Measurements from ENCODE around the gene DHX35. TPM values are rescaled to one million over a fixed set of nuclear protein-coding genes. Genes with fewer than 3 reads are reported as not detected.

Gene DHX35
- total RNA-seq, 2 experiments from 2014 or later: 16.9 to 17.0 TPM

DNA sequence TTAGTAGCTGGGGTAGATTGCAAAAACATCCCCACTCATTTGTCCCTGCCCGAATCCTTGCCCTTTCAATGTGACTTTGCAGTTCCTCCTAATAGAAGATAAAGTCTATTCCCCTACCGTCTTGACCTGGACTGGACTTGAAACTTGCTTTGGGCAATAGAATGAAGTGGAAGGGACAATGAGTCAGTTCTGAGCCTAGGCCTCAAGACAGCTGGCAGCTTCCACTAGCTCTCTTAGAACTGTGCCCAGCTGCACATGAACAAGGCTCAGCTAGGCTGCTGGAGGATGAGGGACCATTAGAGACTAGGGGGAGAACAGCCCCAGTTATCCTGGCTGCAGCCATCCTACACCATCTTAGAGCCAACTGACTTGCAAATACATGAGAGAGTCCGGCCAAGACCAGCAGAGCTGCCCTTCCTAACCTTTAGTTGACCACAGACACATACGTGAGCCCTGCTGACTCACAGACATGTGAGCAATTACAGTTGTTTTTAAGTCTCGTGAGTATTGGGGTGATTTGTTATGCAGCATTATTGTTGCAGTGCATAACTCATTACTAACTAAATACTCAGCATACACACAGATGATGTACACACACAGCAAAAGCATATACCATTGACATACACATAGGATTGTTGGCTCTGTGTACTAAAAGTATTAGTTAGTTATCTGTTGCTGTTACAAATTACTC lies 105.5 kb downstream of the DHX35 start:
- no peaks in the 10 kb centered on the region for H3K36me3 Mint-ChIP-seq

DNA sequence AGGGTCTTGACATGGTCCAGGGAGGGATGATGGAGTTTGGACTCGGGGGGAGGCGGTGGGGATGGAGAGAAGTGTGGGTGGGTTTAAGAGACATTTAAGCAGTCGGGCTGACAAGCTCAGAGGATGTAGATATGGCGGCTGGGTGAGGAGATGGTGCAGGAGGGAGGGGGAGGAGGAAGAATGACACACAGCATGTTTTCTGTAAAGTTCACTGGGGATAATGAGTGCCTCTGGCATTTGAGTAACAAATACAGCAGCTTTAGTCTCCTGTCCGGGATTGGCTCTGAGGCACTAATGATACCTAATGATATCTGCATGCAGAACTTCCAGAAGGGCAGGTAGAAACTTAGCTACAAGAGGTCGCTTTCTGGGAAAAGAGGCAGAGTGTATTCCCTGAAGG lies 107.8 kb downstream of the DHX35 start:
- Mint-ChIP-seq H3K27ac (no peak overlapping the region), H3K27me3 (peaks cover 18% of the 10 kb centered on the region), H3K4me3 (no peak overlapping the region), H3K4me1 (no peaks in the 10 kb centered on the region), H3K9me3 (peaks cover 3% of the 10 kb centered on the region), H3K36me3 (no peaks in the 10 kb centered on the region)
- no peak for DNase-seq

More for the DNA sequence above, 105.5 kb downstream of the DHX35 start:
- no peak for DNase-seq
- peaks cover 3% of the 10 kb centered on the region for H3K9me3 Mint-ChIP-seq
- H3K4me3 Mint-ChIP-seq: no peak overlapping the region
- no peaks in the 10 kb centered on the region for H3K4me1 Mint-ChIP-seq
- H3K27ac Mint-ChIP-seq: no peak overlapping the region
- peaks cover 14% of the 10 kb centered on the region for H3K27me3 Mint-ChIP-seq

DNA sequence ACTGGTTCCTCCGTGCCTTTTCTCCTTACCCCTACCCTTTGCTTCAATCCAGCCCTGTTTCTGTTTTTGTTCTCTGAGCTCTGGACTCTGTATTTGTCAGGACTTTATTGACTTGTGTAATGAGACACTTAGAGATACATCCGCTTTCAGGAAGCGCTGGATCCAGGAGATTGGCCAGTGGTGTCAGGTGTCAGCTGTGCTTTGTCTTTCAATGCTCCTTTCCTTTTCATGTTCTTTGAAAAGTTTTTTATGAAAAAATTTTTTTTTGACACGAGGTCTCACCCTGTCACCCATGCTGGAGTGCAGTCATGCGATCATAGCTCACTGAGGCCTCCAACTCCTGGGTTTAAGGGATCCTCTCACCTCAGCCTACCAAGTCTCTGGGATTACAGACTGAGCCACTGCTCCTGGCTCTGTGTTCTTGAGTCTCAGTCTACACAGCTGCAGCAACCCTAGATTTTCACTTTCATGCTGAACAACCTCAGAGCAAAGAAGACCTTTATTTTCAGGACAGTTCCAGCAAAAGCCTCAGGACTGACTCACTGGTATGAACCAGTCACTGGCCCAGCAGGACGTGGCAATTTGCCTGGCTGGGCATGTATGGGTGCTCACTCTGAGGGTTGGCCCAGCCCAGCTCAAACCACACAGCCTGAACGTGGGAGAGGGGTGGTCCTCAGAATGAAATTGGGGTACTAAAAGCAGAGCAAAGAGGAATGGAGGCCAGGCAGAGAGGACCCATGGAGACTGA lies 108.5 kb downstream of the DHX35 start:
- H3K27me3 Mint-ChIP-seq: peaks cover 18% of the 10 kb centered on the region
- no peak overlapping the region for H3K27ac Mint-ChIP-seq
- H3K4me1 Mint-ChIP-seq: no peaks in the 10 kb centered on the region
- no peak for DNase-seq
- no peak overlapping the region for H3K4me3 Mint-ChIP-seq
- peaks cover 3% of the 10 kb centered on the region for H3K9me3 Mint-ChIP-seq
- H3K36me3 Mint-ChIP-seq: no peaks in the 10 kb centered on the region

DNA sequence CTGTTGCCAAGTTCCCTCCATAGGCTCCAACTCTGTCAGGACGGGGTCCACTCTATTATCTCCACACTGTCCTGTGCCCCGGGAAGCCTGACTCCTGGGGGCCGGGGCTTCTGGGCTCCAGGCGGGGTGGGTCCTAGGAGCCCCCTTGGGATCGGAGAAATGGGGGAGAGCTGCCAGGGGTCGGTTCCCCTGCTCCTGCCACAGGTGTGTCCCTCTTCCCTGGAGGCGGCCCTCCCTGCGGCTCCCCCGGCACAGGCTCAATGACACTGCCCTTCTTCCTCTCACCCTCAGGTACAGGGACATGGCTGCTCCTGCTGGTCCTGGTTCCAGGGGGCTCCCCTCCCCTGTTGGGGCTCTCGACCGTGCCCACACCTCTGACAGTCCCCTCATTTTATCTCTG lies 110.0 kb downstream of the DHX35 start:
- no peak overlapping the region for H3K4me3 Mint-ChIP-seq
- H3K27ac Mint-ChIP-seq: no peak overlapping the region
- no peak for DNase-seq
- no peaks in the 10 kb centered on the region for H3K4me1 Mint-ChIP-seq
- H3K9me3 Mint-ChIP-seq: peaks cover 3% of the 10 kb centered on the region
- H3K27me3 Mint-ChIP-seq: peaks cover 22% of the 10 kb centered on the region
- no peaks in the 10 kb centered on the region for H3K36me3 Mint-ChIP-seq

DNA sequence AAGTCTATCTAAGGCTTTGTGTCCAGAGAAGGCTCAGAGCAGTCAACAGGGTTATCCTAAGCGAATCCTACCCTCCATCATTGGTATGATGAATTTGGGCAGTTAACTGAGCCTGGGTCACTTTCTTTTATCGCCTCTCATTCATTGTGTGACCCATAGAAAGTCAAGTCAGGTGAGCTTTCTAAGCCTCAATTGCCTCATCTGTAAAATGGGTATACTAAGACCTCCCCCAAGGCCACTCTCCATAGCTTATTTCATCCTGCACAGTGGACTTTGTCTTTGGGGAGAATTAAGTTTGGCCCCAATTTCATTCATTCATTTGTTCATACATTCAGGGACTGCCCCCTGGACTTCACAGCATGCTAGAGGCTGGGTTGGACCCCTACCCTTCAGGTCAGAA lies 110.5 kb downstream of the DHX35 start:
- DNase-seq: no peak
- H3K27me3 Mint-ChIP-seq: peaks cover 22% of the 10 kb centered on the region
- no peak overlapping the region for H3K27ac Mint-ChIP-seq
- H3K9me3 Mint-ChIP-seq: peaks cover 3% of the 10 kb centered on the region
- H3K4me3 Mint-ChIP-seq: no peak overlapping the region
- H3K36me3 Mint-ChIP-seq: no peaks in the 10 kb centered on the region
- no peaks in the 10 kb centered on the region for H3K4me1 Mint-ChIP-seq

DNA sequence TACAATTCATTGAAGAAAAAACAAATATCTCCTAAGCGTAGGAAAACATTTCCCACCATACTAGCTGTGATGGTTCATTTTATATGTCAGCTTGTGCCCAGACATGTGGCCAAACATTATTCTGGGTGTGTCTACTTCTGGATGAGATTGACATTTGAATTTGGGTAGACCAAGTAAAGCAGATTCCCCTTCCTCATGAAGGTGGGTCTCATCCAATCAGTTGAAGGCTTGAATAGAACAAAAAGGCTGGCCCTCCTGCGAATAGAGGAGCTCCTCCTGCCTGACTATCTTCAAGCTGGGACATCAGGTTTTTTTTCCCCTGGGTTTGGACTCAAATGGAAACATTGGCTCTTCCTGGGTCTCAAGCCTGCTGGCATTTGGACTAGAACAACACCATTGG lies 113.6 kb downstream of the DHX35 start:
- H3K27ac Mint-ChIP-seq: no peak overlapping the region
- DNase-seq: no peak
- no peaks in the 10 kb centered on the region for H3K9me3 Mint-ChIP-seq
- peaks cover 2% of the 10 kb centered on the region for H3K4me1 Mint-ChIP-seq
- H3K36me3 Mint-ChIP-seq: no peaks in the 10 kb centered on the region
- no peak overlapping the region for H3K4me3 Mint-ChIP-seq
- H3K27me3 Mint-ChIP-seq: peaks cover 24% of the 10 kb centered on the region

DNA sequence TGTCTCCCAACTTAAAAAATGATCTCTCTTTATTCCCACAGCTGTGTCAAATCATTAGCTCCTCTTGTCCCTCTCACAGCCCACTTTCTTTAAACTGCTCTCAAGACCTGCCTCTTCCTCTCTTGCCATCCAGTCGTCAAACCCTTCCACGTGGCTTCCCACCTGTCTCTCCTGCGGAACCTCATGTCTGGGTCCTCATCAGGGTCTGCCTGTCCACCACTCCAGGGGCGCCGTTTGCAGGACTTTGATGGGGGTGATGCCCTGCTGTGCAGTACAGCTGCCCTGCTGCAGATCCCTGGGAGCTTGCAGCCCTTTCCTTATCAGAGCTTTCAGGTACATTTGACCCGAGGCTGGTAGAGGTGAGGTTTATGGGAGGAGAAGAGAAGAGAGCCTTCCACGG lies 114.8 kb downstream of the DHX35 start:
- Mint-ChIP-seq H3K9me3 (no peaks in the 10 kb centered on the region), H3K27ac (no peak overlapping the region), H3K4me3 (no peak overlapping the region), H3K36me3 (no peaks in the 10 kb centered on the region), H3K4me1 (peaks cover 2% of the 10 kb centered on the region), H3K27me3 (peaks cover 33% of the 10 kb centered on the region)
- no peak for DNase-seq

DNA sequence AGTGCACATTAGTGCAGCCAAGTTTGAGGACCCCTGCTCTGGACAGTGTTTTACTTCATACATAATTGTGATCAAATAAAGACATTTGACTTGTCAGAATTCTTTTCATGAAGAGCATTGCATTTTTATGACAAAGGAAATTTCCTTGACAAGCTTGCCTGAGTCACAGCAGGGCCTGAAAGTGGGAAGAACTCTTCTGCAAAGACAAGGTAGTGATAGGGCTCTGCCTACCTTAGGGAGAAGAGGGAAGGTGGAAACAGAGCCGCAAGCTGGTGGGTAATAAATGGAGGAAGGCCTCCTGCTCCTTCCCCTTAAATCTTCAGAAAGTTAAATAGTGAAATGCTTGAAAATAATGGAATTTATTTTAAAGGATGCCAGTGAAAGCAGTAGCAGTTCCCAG lies 118.2 kb downstream of the DHX35 start:
- Mint-ChIP-seq H3K36me3 (no peaks in the 10 kb centered on the region), H3K4me3 (no peak overlapping the region), H3K27ac (no peak overlapping the region), H3K27me3 (peaks cover 34% of the 10 kb centered on the region), H3K9me3 (no peaks in the 10 kb centered on the region), H3K4me1 (peaks cover 2% of the 10 kb centered on the region)
- DNase-seq: no peak

DNA sequence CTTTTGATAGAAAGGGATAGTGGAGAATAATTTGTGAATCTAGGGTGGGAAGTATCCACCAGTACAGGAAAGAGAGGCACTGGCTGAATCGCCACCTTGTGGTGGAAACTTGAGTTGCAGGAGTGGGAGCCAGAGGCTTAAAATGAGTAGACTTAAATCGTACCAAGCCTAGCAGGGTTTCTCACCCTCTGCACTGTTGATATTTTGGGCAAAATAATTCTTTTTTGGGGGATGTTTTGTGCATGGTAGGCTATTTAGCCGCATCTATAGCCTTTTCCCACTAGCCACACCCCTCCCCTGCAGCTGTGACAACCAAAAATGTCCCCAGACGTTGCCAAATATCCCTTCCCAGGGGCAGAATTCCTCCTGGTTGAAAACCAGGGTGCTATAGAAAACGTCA lies 119.1 kb downstream of the DHX35 start:
- Mint-ChIP-seq H3K4me1 (peaks cover 2% of the 10 kb centered on the region), H3K36me3 (no peaks in the 10 kb centered on the region), H3K27ac (no peak overlapping the region), H3K9me3 (no peaks in the 10 kb centered on the region), H3K4me3 (no peak overlapping the region), H3K27me3 (peaks cover 30% of the 10 kb centered on the region)
- peak; percentile 74 for DNase-seq

DNA sequence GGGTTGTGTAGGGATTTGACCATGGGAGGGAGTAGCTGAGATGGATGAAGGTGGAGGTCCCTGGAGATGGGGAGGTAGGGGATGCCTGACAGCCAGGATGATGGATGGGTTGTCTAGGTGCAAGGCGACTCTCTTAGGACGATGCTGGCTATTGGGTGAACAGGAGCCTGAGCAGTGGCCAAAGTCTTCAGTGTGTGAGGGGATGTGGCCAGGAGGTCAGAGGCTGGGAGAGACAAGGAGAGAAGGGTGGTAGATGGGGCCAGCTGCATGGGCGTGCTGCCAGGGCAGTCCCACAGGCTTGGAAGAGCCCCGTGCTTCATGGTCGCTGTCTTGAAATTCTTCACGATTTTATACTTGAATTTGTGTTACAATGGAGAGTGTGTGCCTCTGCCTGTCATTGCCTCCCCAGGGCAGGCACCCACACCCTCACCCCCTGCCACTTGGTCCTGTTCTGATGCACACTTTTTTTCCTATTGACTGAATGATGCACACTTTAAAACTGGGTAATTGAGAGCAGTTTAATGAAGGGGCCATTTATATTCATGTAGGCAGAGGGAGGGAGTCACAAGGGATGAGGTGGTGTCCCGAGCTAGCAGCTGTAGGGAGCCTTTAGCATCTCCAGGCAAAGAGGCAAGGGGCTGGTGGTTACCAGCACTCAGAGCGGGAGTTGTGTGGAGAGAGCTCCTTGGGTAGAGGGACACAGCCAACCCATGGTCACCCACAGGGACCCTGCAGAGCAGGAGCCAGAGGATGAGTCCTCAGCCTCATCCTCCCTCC lies 120.7 kb downstream of the DHX35 start:
- Mint-ChIP-seq H3K4me3 (no peak overlapping the region), H3K36me3 (no peaks in the 10 kb centered on the region), H3K27ac (no peak overlapping the region), H3K9me3 (no peaks in the 10 kb centered on the region), H3K27me3 (peaks cover 30% of the 10 kb centered on the region), H3K4me1 (peaks cover 2% of the 10 kb centered on the region)
- no peak for DNase-seq

DNA sequence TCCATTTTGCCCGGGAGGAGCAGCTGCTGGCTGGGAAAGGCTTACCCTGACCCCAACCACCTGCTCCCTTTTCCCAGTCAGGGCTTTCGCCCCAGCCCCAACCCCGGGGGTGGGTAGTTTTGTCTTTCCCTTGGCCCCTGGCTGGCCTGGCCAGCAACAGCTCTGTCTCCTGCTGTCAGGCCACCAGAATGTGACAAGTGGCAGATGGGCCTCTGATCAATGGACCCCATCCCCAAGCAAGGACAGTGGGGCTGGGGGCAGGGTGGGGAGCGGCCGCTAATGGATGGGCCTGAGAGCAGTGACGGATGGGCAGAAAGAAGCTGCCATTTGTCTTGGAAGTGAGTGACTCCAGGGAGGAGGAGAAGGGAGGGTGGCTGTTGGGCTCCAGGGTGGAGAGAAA lies 121.6 kb downstream of the DHX35 start:
- no peak overlapping the region for H3K4me3 Mint-ChIP-seq
- H3K36me3 Mint-ChIP-seq: no peaks in the 10 kb centered on the region
- no peak for DNase-seq
- H3K4me1 Mint-ChIP-seq: peaks cover under 1% of the 10 kb centered on the region
- H3K27ac Mint-ChIP-seq: no peak overlapping the region
- H3K9me3 Mint-ChIP-seq: no peaks in the 10 kb centered on the region
- H3K27me3 Mint-ChIP-seq: peaks cover 21% of the 10 kb centered on the region

DNA sequence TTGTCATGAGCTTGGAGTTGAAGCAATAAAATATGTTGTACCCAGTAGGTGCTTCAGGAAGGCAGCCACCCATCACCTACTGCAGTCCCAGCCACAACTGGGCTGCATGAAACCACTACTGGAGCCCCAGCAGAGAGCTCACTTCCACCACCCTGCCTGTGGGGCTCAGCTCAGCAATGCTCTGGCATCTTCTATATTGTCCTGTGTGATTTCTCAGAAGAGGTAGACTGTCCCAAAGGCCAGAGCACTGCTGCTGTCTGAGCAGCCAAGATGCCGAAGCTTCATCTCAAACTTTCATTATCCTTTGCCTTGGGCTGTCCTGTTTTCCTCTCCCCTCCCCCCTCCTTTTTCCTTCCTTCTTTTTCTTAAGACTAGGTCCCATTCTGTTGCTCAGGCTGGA lies 126.9 kb downstream of the DHX35 start:
- no peak for DNase-seq
- Mint-ChIP-seq H3K9me3 (peaks cover 1% of the 10 kb centered on the region), H3K4me3 (no peak overlapping the region), H3K27ac (peak overlapping the region; percentile 60), H3K36me3 (no peaks in the 10 kb centered on the region), H3K4me1 (no peaks in the 10 kb centered on the region), H3K27me3 (peaks cover 24% of the 10 kb centered on the region)

Other genes with a start within 250 kb of the DHX35 start
- gene SLC32A1, start 237.9 kb upstream of the DHX35 start, total RNA-seq: not detected
- gene ACTR5, start 213.9 kb upstream of the DHX35 start, total RNA-seq: 1 to 10 TPM; 7.3 to 7.5 TPM
- 10 to 100 TPM; 65.3 to 65.4 TPM for gene PPP1R16B, start 156.6 kb upstream of the DHX35 start, total RNA-seq
- 10 to 100 TPM; 11.8 to 14.2 TPM for gene FAM83D, start 35.9 kb upstream of the DHX35 start, total RNA-seq